GM23338 (cell line): Measurements from ENCODE around the gene STK36. TPM values are rescaled to one million over a fixed set of nuclear protein-coding genes. Genes with fewer than 3 reads are reported as not detected.

ENCODE experiments used
- ATAC-seq: fragments of 200-7000 bp; cut with Tn5 transposase; 3 replicates; pipeline ENCODE4 v1.9.1; 2020
- DNase-seq: peaks from one replicate; pipeline ENCODE4 v3.0.0-alpha.2; 2015; ENCODE audit warnings: low spot score
- H2AFZ ChIP-seq: fragments of 200-600 bp; sonication (generic); 2 replicates; pipeline ENCODE4 v1.8.0; 2016; ENCODE audit warnings: antibody characterized with exemption, mild to moderate bottlenecking, moderate library complexity
- H3F3A ChIP-seq: fragments of 200-600 bp; sonication (generic); replicated peaks from 2 replicates; pipeline ENCODE4 v1.8.0; 2017; ENCODE audit warnings: antibody characterized with exemption, mixed run types, low read depth
- H3K27ac ChIP-seq: fragments of 200-600 bp; sonication (generic); 2 replicates; pipeline ENCODE4 v1.6.1; 2016; ENCODE audit warnings: low read depth
- H3K27me3 ChIP-seq: fragments of 200-600 bp; sonication (generic); 2 replicates; pipeline ENCODE4 v1.8.0; 2016; ENCODE audit warnings: mild to moderate bottlenecking, mixed run types, moderate library complexity; ENCODE audit not compliant: insufficient read depth
- H3K36me3 ChIP-seq: fragments of 200-600 bp; sonication (generic); 2 replicates; pipeline ENCODE4 v1.8.0; 2016; ENCODE audit warnings: mild to moderate bottlenecking; ENCODE audit not compliant: insufficient read depth
- H3K4me1 ChIP-seq: fragments of 200-600 bp; sonication (generic); 2 replicates; pipeline ENCODE4 v1.8.0; 2016; ENCODE audit warnings: mild to moderate bottlenecking, moderate library complexity; ENCODE audit not compliant: insufficient read depth
- H3K4me2 ChIP-seq: fragments of 200-600 bp; sonication (generic); 2 replicates; pipeline ENCODE4 v1.7.1; 2017; ENCODE audit warnings: mixed run types
- H3K4me3 ChIP-seq: fragments of 200-600 bp; sonication (generic); 2 replicates; pipeline ENCODE4 v1.6.1; 2016; ENCODE audit warnings: mixed run types
- H3K79me2 ChIP-seq: fragments of 200-600 bp; sonication (generic); replicated peaks from 2 replicates; pipeline ENCODE4 v1.8.0; 2017; ENCODE audit warnings: mild to moderate bottlenecking; ENCODE audit not compliant: insufficient read depth
- H3K9me2 ChIP-seq: fragments of 200-600 bp; sonication (generic); 2 replicates; pipeline ENCODE4 v1.8.0; 2017; ENCODE audit not compliant: insufficient read depth
- H4K20me1 ChIP-seq: fragments of 200-600 bp; sonication (generic); replicated peaks from 2 replicates; pipeline ENCODE4 v1.8.0; 2017; ENCODE audit warnings: mild to moderate bottlenecking; ENCODE audit not compliant: insufficient read depth
- H3K27ac Mint-ChIP-seq: 2 replicates; pipeline ENCODE4 v1.8.0; 2020; ENCODE audit warnings: inconsistent platforms, mild to moderate bottlenecking, moderate library complexity, mixed read lengths
- H3K27me3 Mint-ChIP-seq: 3 replicates; pipeline ENCODE4 v1.8.0; 2022; ENCODE audit warnings: low read depth, mild to moderate bottlenecking, moderate library complexity, mixed read lengths, inconsistent platforms; ENCODE audit not compliant: insufficient read depth, poor library complexity
- H3K36me3 Mint-ChIP-seq: 3 replicates; pipeline ENCODE4 v1.8.0; 2021; ENCODE audit warnings: low read depth, mild to moderate bottlenecking, inconsistent platforms, moderate library complexity, mixed read lengths
- H3K4me1 Mint-ChIP-seq: 3 replicates; pipeline ENCODE4 v1.8.0; 2020; ENCODE audit warnings: mild to moderate bottlenecking, inconsistent platforms, mixed read lengths
- H3K4me3 Mint-ChIP-seq: 3 replicates; pipeline ENCODE4 v1.8.0; 2021; ENCODE audit warnings: moderate library complexity, mild to moderate bottlenecking, inconsistent platforms, mixed read lengths
- H3K9me3 Mint-ChIP-seq: 3 replicates; pipeline ENCODE4 v1.8.0; 2020; ENCODE audit warnings: moderate library complexity, mild to moderate bottlenecking, inconsistent platforms, mixed read lengths
- ETS1 ChIP-seq: IDR thresholded peaks from 2 replicates; pipeline ENCODE4 v1.6.1; 2016; ENCODE audit warnings: antibody characterized with exemption
- NANOG ChIP-seq: IDR thresholded peaks from 2 replicates; pipeline ENCODE4 v1.6.1; 2016; ENCODE audit warnings: antibody characterized with exemption, borderline replicate concordance
- REST ChIP-seq: IDR thresholded peaks from one replicate; pipeline ENCODE4 v1.6.1; 2018; ENCODE audit warnings: antibody characterized with exemption; ENCODE audit not compliant: unreplicated experiment
- ZNF114 ChIP-seq: fragments of 250-450 bp; sonication (Bioruptor Pico); IDR thresholded peaks from 2 replicates; pipeline ENCODE4 v1.5.0; 2020; ENCODE audit warnings: mild to moderate bottlenecking, moderate library complexity
- ZNF462 ChIP-seq: fragments of 250-450 bp; sonication (Bioruptor Pico); IDR thresholded peaks from 2 replicates; pipeline ENCODE4 v1.5.0; 2020; ENCODE audit warnings: mild to moderate bottlenecking, moderate library complexity
- polyA plus RNA-seq: library from polyadenylated mRNA; unstranded; fragments of >200 nt; fragmentation: Nextera tagmentation; extraction: Ambion mirVana; gene quantifications from 2 replicates; pipeline ENCODE4 v1.2.1, GENCODE V29; 2016
- total RNA-seq: library from RNA; depleted of rRNA; stranded (reverse); fragments of >200 nt; shearing (Covaris generic); gene quantifications from 2 replicates; pipeline ENCODE4 v1.2.3, GENCODE V29; 2014

The STK36 gene
- total and polyA plus RNA-seq, 2 experiments from 2014 or later = 21.2 to 26.3 TPM

- TF ChIP-seq ZNF462 (CRISPR knock-in tag) (no peak), NANOG (no peak)
Measured at GRCh38 chr2:218679119-218679518, 7.2 kb downstream of the STK36 start (continued).

- H3K4me3 ChIP-seq = no peak overlapping the region
- Mint-ChIP-seq H3K27me3 (no peaks in the 10 kb centered on the region), H3K27ac (no peak overlapping the region)
- TF ChIP-seq ZNF114 (CRISPR knock-in tag) (no peak), ZNF462 (CRISPR knock-in tag) (no peak), ETS1 (no peak), REST (no peak)
Measured at GRCh38 chr2:218680061-218680460, 8.2 kb downstream of the STK36 start.

More at GRCh38 chr2:218680061-218680460, 8.2 kb downstream of the STK36 start:
- no peaks in the 10 kb centered on the region for H4K20me1 ChIP-seq
- no peaks in the 10 kb centered on the region for H3K79me2 ChIP-seq
- no peaks in the 10 kb centered on the region for H3F3A ChIP-seq
- ATAC-seq (no peak), DNase-seq (no peak)
- no peaks in the 10 kb centered on the region for H3K4me1 Mint-ChIP-seq
- no peak overlapping the region for H3K4me3 Mint-ChIP-seq
- H3K4me2 ChIP-seq = no peak overlapping the region
- H3K9me2 ChIP-seq = no peaks in the 10 kb centered on the region
- H3K27ac ChIP-seq = no peak overlapping the region
- H3K36me3 Mint-ChIP-seq = peaks cover 41% of the 10 kb centered on the region
- no peaks in the 10 kb centered on the region for H3K4me1 ChIP-seq
- no peaks in the 10 kb centered on the region for H3K27me3 ChIP-seq
- H3K9me3 Mint-ChIP-seq = no peaks in the 10 kb centered on the region
- no peak overlapping the region for H2AFZ ChIP-seq
- H3K36me3 ChIP-seq = peaks cover 19% of the 10 kb centered on the region; the same call in 1 of the 2 replicates
